NCI-H1092 treated with DMSO at 0.1 percent for 48 hours (cell line): ENCODE results near the gene SMC1A.
"Not testable (repeated sequence)": the region's sequence is repeated elsewhere in the genome, so short reads cannot be mapped to it uniquely, and the experiment has no call there.

Experiments
- DNase-seq: peaks from one replicate; lab custom pipeline; 2025; lab: John Stamatoyannopoulos, UW

The SMC1A gene

GRCh38 chrX:53421772-53422085 is 725 bp downstream of the SMC1A start:
- DNase-seq: no peak

DNA sequence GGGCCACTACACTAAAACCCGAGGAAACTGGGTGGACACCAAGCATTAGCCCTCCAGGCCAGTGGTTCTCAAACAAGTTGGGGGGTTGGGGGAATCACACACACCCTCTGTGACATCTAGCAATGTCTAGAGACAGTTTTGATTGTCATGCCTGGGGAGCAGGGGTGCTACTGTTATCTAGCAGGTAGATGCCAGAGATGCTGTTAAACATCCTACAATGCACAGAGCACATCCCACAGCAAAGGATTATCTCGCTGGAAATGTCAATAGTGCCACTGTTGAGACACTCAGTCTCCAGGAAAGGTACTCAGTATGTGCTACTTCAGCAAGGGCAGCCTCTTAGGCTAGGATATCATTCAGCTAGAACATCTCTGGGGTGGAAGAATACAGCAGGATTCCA is 1.3 kb downstream of the SMC1A start:
- DNase-seq: no peak

GRCh38 chrX:53420351-53420750 is 2.1 kb downstream of the SMC1A start:
- not testable (repeated sequence) for DNase-seq

DNA sequence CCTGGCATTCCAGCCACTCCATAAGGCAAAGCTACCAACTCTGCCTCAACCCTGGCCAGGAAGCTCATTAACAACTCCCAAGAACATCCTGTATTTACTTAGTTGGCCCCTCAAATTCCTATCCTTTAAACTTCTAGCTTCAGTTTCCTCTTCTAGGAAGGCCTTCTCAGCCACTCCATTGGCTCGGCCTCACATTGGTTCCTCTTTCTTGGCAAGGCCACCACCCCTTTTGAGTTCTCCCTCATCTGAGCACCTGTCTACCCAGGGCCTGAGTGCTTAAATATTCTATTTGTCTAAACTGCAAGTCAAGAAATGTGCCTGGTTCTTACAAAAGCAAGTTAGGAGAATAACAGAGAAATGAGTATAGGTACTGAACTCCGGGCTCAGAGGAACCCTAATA is 10.0 kb downstream of the SMC1A start:
- DNase-seq: no peak

DNA sequence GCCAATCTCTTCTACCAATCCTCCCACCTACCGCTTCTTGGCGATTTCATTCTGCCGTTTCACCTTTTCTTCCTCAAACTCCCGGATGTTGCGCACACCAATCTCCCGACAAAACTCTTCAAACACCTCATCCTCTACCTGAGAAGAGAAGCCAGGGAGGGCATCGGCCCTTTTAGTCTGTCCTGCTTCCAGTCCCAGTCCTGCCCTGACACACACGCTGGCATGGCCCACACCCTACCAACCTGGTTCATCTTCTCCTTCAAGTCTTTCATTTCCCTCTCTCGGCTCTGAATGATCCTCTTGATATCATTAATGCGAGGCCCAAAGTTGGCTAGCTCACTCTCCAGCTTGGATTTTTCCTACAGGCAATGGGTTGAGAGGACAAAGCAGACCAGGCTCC is 18.9 kb downstream of the SMC1A start:
- no peak for DNase-seq

DNA sequence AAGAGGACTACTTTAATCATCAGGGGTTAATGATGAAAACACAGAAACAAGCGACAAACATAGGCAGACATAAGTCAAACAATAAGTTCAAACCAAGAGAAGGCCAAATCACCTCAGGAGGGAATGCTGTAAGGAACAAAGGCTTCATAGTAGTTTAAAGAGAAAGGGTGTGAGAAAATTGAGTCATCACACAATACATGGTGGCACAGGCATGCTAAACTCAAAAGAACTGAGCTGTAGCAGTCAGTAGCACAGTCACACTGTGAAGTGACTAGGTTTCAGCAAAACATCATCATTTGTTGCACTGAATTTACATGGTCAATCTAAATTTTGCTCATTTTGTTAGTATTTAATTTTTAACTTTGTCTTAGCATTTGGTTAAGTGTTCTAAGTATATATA is 24.2 kb downstream of the SMC1A start:
- DNase-seq: no peak

DNA sequence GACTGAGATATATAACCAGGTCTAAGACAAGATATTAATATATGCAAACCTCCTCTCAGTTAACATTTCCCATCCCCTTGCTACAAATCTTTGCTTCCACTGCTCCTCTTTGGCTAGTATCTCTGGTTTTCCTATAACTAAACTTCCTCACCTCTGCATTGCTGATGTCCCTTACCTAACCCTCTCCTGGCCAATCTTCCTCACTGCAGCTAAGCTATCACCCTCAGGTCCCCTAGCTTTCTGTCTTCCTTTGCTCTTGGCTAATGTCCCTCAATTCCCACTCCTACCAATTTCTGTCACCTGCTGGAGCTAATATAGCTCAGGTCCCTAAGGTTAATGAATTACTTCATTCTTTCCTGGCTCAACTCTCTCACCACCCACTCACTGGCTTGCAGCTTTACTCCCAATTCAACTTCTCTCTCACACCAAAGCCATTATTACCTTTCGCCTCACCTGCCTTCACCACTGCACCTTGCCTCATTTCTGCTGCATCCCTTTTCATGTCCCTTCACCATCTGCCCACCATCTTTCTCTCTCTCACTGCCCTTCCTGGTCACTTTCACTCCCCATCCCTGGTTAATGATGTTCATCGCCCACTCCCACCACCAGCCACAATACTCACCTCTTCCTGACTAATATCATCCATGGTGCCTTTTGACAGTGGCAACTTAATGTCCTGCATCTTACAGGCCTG is 26.7 kb downstream of the SMC1A start:
- DNase-seq: no peak

GRCh38 chrX:53383376-53384076 is 38.9 kb downstream of the SMC1A start:
- no peak for DNase-seq

DNA sequence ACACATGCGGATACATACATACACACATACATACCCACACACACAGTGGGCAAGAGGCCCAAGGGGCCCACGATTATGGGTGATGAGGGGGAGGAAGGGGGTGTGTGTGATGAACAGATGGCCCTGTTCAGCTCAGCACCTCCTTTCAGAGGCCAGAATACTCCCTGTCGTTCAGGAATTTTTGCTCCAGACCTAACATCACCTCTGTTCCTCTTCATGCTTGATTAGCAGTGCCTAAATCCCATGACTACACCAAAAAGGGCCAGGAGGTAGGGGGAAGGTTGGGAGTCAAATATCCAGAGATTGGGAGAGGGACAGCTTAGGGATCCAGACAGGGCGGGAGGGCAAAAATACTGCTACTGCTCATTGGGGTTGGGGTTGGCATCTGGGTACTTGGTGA is 42.7 kb downstream of the SMC1A start:
- no peak for DNase-seq

- no peak for DNase-seq
These were observed 43.3 kb downstream of the SMC1A start for GRCh38 chrX:53379008-53379710.

DNA sequence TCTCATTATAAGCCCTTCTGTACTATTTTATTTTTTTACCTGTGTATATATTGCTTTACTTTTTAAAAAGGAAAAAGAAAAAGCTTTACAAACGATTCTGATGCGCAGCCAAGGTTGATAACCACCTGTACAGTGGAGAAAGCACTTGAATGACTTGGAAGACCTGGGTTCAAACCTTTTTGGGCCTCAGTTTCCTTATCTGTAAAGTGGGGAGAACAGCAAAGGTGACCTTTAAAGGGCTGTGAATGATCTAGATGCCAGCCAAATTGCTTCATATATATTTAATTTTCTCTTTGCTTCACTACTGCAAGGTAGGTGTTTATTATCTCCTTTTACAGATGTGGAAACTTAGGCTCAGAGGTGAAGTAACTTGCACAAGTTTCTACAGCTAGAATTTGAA is 45.0 kb downstream of the SMC1A start:
- DNase-seq: no peak

GRCh38 chrX:53376888-53377287 is 45.6 kb downstream of the SMC1A start:
- no peak for DNase-seq

GRCh38 chrX:53374923-53375322 is 47.5 kb downstream of the SMC1A start:
- no peak for DNase-seq

DNA sequence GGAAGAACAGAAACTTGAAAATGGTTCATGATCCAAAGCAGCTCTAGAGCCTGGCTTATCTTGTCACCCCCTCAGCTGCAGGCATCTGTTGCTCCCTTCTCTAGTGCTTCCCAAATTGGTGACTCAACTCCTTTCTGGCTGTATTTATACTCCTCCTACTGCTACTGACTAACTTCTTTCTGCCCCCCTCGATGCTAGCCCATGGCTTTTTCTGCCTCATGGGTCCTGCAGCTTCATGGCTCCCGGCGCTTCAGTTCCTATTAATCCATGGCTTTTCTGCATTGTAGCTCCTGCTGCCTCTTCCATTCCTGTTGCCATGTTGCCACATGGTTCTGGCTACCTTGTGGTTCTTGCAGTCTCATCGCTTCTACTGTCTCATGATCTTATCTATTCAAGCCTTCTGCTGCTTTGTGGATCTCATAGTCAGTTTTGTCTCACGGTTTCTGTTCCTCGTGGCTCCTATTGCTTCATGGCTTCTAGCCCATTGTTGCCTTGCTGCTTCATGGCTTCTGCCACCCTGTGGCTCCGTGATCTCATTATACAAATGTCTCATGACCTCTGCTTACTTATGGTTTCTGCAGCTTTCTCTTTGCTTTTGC is 48.1 kb downstream of the SMC1A start:
- DNase-seq: no peak

GRCh38 chrX:53373307-53373706 is 49.1 kb downstream of the SMC1A start:
- DNase-seq: no peak

DNA sequence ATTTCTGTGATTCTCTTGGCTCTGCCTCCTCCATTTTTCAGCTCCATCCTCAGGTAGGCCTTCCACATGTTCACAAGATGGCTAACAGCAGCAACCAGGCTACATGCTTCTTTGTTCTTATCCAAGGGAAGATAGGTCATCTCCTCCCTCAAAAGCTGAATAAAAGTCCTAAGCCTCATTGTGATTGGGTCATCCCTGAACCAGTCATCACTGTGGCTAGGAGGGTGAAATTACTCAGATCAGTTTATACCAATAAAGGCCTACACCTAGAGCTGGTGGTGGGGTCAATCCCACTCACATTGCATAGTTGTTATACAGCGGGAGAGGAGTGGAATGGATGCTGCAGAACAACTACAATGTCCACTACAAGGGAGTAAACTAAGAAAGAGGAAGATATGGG is 56.0 kb downstream of the SMC1A start:
- DNase-seq: not testable (repeated sequence)

- DNase-seq: no peak
These were observed 60.0 kb downstream of the SMC1A start for GRCh38 chrX:53362449-53362848.

- DNase-seq: no peak
These were observed 64.5 kb downstream of the SMC1A start for GRCh38 chrX:53357799-53358530.

GRCh38 chrX:53356186-53356585 is 66.3 kb downstream of the SMC1A start:
- DNase-seq: no peak

GRCh38 chrX:53354669-53355068 is 67.8 kb downstream of the SMC1A start:
- no peak for DNase-seq

GRCh38 chrX:53347948-53348347 is 74.5 kb downstream of the SMC1A start:
- DNase-seq: no peak
